DOHH2 (cell line): ENCODE results near the gene CLCN3.

Experiments used
- CTCF ChIP-seq: fragments of 200-600 bp; sonication (generic); IDR thresholded peaks from one replicate; pipeline ENCODE4 v1.5.1; 2014; ENCODE audit warnings: antibody characterized with exemption, mild to moderate bottlenecking, low read depth, low read length; ENCODE audit not compliant: poor library complexity, severe bottlenecking
- EZH2phosphoT487 ChIP-seq: fragments of 200-600 bp; sonication (generic); IDR thresholded peaks from 2 replicates; pipeline ENCODE4 v1.6.1; 2017; ENCODE audit warnings: borderline replicate concordance, mild to moderate bottlenecking, antibody characterized with exemption, low read length, moderate library complexity, mixed read lengths

- TF ChIP-seq CTCF = no peak
- no peak for TF ChIP-seq EZH2phosphoT487
These were observed 17.1 kb upstream of the CLCN3 start for GRCh38 chr4:169603312-169603711.
